Measurements from ENCODE around the gene FNDC3B. TPM values are rescaled to one million over a fixed set of nuclear protein-coding genes. Genes with fewer than 3 reads are reported as not detected.
A peak's percentile ranks its signal among the peaks of the same experiment; 100 is the strongest.

Gene FNDC3B
- total RNA-seq, 1 donor = 221 TPM

DNA sequence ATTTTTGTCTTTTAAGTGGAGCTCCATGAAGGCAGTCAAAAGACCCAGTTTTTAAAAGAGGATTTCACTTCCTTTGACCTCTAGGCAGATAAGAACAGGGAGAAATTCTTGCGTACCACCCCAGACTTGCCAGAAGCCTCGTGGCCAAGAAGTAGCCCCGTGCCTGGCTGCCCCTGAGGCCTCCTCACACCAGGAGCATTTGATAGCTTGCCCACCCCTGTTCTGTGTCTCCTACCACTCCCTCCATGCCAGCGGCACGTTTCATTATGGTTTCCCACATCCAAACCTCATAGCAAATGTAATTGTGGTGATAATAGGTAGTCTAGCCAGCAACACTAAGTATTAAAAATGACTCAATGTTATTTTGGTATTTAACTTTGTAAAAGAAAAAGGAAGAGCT lies 301.2 kb downstream of the FNDC3B start:
- TF ChIP-seq CTCF (IDR thresholded peaks at IDR 0.05; ENCODE audit: insufficient read depth, low read depth, low read length) = no peak
- H3K4me3 ChIP-seq (ENCODE audit: low read depth, low read length) = no peak overlapping the region
- no peak for DNase-seq (ENCODE audit: low read depth)

DNA sequence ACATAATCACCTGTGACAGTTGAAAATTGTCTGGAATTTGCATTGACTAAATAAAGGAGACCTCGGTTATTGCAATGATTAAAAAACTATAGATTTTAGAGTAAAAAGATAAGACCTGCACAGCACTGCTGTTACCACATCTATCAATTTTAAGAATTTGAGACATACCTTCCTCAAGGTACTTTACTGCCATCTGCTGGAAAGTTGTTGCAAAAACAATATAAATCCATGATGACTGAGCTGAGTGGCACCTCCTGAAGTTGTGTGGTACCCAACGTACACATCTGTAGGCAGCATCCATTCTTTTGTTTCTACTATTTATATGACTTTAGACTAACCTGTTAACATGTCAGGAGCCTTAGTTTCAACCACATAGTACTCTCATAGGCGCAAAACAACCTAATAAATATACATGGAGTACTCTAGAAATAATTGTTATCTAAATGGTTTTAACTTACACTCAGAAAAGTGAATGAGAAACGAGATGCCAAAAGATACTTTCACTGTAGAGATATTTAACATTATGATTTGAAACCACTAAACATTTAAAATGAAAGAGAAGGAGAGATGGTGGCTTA lies 302.2 kb downstream of the FNDC3B start:
- TF ChIP-seq CTCF (IDR thresholded peaks at IDR 0.05; ENCODE audit: insufficient read depth, low read depth, low read length) = peak; percentile 55
- H3K4me3 ChIP-seq (ENCODE audit: low read depth, low read length) = no peak overlapping the region
- DNase-seq (ENCODE audit: low read depth) = peak; percentile 74

DNA sequence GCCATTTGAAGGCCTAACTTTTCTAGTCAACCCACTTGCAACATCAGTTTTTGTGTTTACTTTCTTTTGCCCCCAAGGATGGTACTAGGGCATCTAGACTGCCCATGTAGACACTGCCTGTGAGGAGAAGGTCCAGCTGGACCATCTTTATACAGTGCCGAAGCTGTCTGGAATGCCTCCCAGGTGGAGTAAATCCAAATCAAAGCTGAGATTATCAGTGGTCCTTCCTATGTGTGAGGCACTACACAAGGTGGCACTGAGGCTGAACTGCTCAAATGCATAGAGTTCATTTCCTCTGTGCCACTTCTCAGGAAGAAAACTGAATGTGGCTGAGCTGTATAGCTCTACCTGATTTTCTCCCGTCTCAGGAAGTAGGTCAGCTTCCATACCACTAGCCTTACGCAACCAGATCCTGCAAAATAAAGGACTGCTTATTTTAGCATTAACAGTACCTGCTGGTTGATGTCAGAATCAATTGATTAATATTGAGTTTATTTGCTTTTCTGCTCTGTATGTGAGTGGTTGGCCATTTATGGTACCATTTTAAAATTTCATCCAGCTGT lies 302.8 kb downstream of the FNDC3B start:
- no peak for TF ChIP-seq CTCF (IDR thresholded peaks at IDR 0.05; ENCODE audit: insufficient read depth, low read depth, low read length)
- DNase-seq (ENCODE audit: low read depth) = no peak
- no peak overlapping the region for H3K4me3 ChIP-seq (ENCODE audit: low read depth, low read length)

GRCh38 chr3:172343117-172343516 lies 303.7 kb downstream of the FNDC3B start:
- no peak overlapping the region for H3K4me3 ChIP-seq (ENCODE audit: low read depth, low read length)
- no peak for DNase-seq (ENCODE audit: low read depth)
- no peak for TF ChIP-seq CTCF (IDR thresholded peaks at IDR 0.05; ENCODE audit: insufficient read depth, low read depth, low read length)

DNA sequence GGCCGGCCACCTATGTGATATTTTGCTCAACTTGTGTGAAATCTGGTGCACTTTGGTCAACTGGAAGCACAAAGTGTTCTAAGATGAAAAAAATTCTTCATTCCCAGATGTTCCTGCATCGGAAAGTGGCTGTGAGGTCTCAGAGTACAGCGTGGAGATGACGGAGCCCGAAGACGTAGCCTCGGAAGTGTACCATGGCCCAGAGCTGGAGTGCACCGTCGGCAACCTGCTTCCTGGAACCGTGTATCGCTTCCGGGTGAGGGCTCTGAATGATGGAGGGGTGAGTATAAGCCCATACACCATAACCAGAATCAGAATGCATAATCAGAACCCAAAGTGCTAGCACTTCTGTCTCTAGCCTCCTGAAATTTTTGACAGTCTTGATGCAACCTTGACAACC lies 304.6 kb downstream of the FNDC3B start:
- no peak overlapping the region for H3K4me3 ChIP-seq (ENCODE audit: low read depth, low read length)
- DNase-seq (ENCODE audit: low read depth) = no peak
- TF ChIP-seq CTCF (IDR thresholded peaks at IDR 0.05; ENCODE audit: insufficient read depth, low read depth, low read length) = no peak

- no peak for DNase-seq (ENCODE audit: low read depth)
- TF ChIP-seq CTCF (IDR thresholded peaks at IDR 0.05; ENCODE audit: insufficient read depth, low read depth, low read length) = no peak
- no peak overlapping the region for H3K4me3 ChIP-seq (ENCODE audit: low read depth, low read length)
These were observed 306.8 kb downstream of the FNDC3B start for GRCh38 chr3:172346161-172346560.
